HEK293 (cell line): Measurements from ENCODE around the gene CEP70.

Experiments
- PRDM1 ChIP-seq: fragments of 450-650 bp; formaldehyde crosslinking; IDR thresholded peaks from 2 replicates; pipeline ENCODE4; 2016; ENCODE audit warnings: missing biosample characterization, missing genetic modification characterization
- ZFP3 ChIP-seq: fragments of 450-650 bp; formaldehyde crosslinking; IDR thresholded peaks from 2 replicates; pipeline ENCODE4 v1.5.1; 2016; ENCODE audit warnings: low read depth, missing biosample characterization, missing genetic modification characterization
- ZNF214 ChIP-seq: fragments of 450-650 bp; formaldehyde crosslinking; IDR thresholded peaks from 2 replicates; pipeline ENCODE4 v1.5.1; 2017; ENCODE audit warnings: missing biosample characterization, mild to moderate bottlenecking, missing genetic modification characterization, borderline replicate concordance
- TF ChIP-seq, protein P1 (sequence below): fragments of 450-650 bp; formaldehyde crosslinking; IDR thresholded peaks from 2 replicates; pipeline ENCODE4 v1.5.1; 2016; ENCODE audit warnings: missing biosample characterization, missing genetic modification characterization

DNA sequence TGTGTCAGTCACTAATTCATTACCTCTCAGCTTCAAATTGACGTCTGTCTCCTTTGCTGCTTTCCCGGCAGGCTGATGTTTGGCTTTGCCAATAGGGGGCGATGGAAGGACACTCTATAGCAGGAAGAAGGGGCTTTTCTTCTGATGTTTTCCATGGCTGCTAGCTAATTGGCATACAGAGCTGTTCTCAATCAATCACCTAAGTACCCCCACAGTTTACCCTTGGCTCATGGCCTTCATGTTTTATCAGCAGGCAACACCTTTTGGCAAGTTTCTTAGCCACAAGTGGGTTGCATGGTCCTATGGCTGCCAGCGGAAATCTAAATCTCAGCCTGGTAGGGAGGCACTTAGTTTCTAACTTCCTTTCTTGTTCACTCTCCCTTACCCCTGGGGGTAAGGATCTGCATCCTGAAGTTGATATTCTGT, 114.6 kb downstream of the CEP70 start:
- TF ChIP-seq, protein P1, sequence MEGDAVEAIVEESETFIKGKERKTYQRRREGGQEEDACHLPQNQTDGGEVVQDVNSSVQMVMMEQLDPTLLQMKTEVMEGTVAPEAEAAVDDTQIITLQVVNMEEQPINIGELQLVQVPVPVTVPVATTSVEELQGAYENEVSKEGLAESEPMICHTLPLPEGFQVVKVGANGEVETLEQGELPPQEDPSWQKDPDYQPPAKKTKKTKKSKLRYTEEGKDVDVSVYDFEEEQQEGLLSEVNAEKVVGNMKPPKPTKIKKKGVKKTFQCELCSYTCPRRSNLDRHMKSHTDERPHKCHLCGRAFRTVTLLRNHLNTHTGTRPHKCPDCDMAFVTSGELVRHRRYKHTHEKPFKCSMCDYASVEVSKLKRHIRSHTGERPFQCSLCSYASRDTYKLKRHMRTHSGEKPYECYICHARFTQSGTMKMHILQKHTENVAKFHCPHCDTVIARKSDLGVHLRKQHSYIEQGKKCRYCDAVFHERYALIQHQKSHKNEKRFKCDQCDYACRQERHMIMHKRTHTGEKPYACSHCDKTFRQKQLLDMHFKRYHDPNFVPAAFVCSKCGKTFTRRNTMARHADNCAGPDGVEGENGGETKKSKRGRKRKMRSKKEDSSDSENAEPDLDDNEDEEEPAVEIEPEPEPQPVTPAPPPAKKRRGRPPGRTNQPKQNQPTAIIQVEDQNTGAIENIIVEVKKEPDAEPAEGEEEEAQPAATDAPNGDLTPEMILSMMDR (tag by site-specific recombination) = no peak; the same call in 1 of the 2 replicates
- TF ChIP-seq PRDM1 (tag by site-specific recombination) (no peak), ZFP3 (no peak), ZNF214 (no peak)
